Trophoblast cell (in vitro differentiated cells and primary cell): ENCODE results near the gene TMEM145.

Source experiments
- DNase-seq, 2 donors: peaks; one replicate each; pipeline ENCODE4 v3.0.0-alpha.2; 2016
- H2AFZ ChIP-seq: 2 replicates; pipeline ENCODE4 v1.6.1; 2013; ENCODE audit warnings: low read length, moderate library complexity, mild to moderate bottlenecking; ENCODE audit not compliant: insufficient read depth, poor library complexity
- H2AK5ac ChIP-seq: 2 replicates; pipeline ENCODE4 v1.6.1; 2013; ENCODE audit warnings: mild to moderate bottlenecking, low read length
- H2BK120ac ChIP-seq: 2 replicates; pipeline ENCODE4 v1.6.1; 2013; ENCODE audit warnings: low read length, mild to moderate bottlenecking, moderate library complexity; ENCODE audit not compliant: insufficient read depth, poor library complexity
- H2BK12ac ChIP-seq: 2 replicates; pipeline ENCODE4 v1.6.1; 2013; ENCODE audit warnings: mild to moderate bottlenecking, low read length, moderate library complexity
- H2BK5ac ChIP-seq: 2 replicates; pipeline ENCODE4 v1.6.1; 2013; ENCODE audit warnings: low read length, low read depth, moderate library complexity, mild to moderate bottlenecking; ENCODE audit not compliant: poor library complexity
- H3K14ac ChIP-seq: 2 replicates; pipeline ENCODE4 v1.6.1; 2013; ENCODE audit warnings: mild to moderate bottlenecking, low read length
- H3K18ac ChIP-seq: 2 replicates; pipeline ENCODE4 v1.6.1; 2013; ENCODE audit warnings: mild to moderate bottlenecking, low read length
- H3K23ac ChIP-seq: 2 replicates; pipeline ENCODE4 v1.6.1; 2013; ENCODE audit warnings: low read length
- H3K27ac ChIP-seq: 2 replicates; pipeline ENCODE4 v1.5.1; 2013; ENCODE audit warnings: low read depth, mild to moderate bottlenecking, inconsistent platforms, low read length, moderate library complexity
- H3K27me3 ChIP-seq: 2 replicates; pipeline ENCODE4 v1.6.1; 2013; ENCODE audit warnings: inconsistent platforms, mild to moderate bottlenecking, low read length, moderate library complexity; ENCODE audit not compliant: insufficient read depth
- H3K36me3 ChIP-seq, 2 experiments: 1 replicate in 1 of 2; 2 replicates in 1 of 2; pipeline ENCODE4 v1.6.1; 2013; ENCODE audit warnings: low read length in 2 of 2, mild to moderate bottlenecking in 2 of 2, moderate library complexity in 1 of 2; ENCODE audit not compliant: insufficient read depth in 2 of 2, control insufficient read depth in 1 of 2
- H3K4ac ChIP-seq: 2 replicates; pipeline ENCODE4 v1.6.1; 2013; ENCODE audit warnings: low read depth, mild to moderate bottlenecking, low read length, moderate library complexity
- H3K4me1 ChIP-seq, 2 experiments: 1 replicate in 1 of 2; 2 replicates in 1 of 2; pipeline ENCODE4 v1.6.1; 2013; ENCODE audit warnings: low read length in 2 of 2, mild to moderate bottlenecking in 2 of 2, moderate library complexity in 1 of 2; ENCODE audit not compliant: insufficient read depth in 2 of 2, control insufficient read depth in 1 of 2
- H3K4me2 ChIP-seq: 2 replicates; pipeline ENCODE4 v1.6.1; 2013; ENCODE audit warnings: inconsistent platforms, mild to moderate bottlenecking, low read length, moderate library complexity
- H3K4me3 ChIP-seq: 2 replicates; pipeline ENCODE4 v1.5.1; 2013; ENCODE audit warnings: mild to moderate bottlenecking, low read depth, low read length, inconsistent platforms
- H3K79me1 ChIP-seq: one replicate; pipeline ENCODE4 v1.6.1; 2013; ENCODE audit warnings: low read length
- H3K79me2 ChIP-seq: 2 replicates; pipeline ENCODE4 v1.6.1; 2013; ENCODE audit warnings: low read length, mild to moderate bottlenecking; ENCODE audit not compliant: control insufficient read depth, insufficient read depth, poor library complexity
- H3K9ac ChIP-seq: 2 replicates; pipeline ENCODE4 v1.6.1; 2013; ENCODE audit warnings: mild to moderate bottlenecking, low read length
- H3K9me3 ChIP-seq: 2 replicates; pipeline ENCODE4 v1.6.1; 2013; ENCODE audit warnings: low read depth, mild to moderate bottlenecking, control low read depth, inconsistent platforms, low read length; ENCODE audit not compliant: insufficient read depth
- H4K12ac ChIP-seq: 2 replicates; pipeline ENCODE4 v1.6.1; 2013; ENCODE audit warnings: low read depth, mild to moderate bottlenecking, low read length, moderate library complexity
- H4K8ac ChIP-seq: 2 replicates; pipeline ENCODE4 v1.6.1; 2013; ENCODE audit warnings: low read depth, mild to moderate bottlenecking, low read length, moderate library complexity
- H4K91ac ChIP-seq: one replicate; pipeline ENCODE4 v1.6.1; 2013; ENCODE audit warnings: low read depth, mild to moderate bottlenecking, low read length, moderate library complexity
- WGBS: extraction: QIAGEN DNeasy Blood & Tissue Kit; methylation state at CpG from one replicate; pipeline ENCODE4 v1.1.7; 2013; ENCODE audit warnings: missing lambda C conversion rate; ENCODE audit not compliant: insufficient read length, insufficient coverage; ENCODE audit errors: extremely low coverage; 5-methylcytosine and 5-hydroxymethylcytosine counted together

The TMEM145 gene

GRCh38 chr19:42278452-42279154 lies 34.5 kb upstream of the TMEM145 start:
- no peak overlapping the region for H3K4me2 ChIP-seq
- no peak for DNase-seq
- H4K91ac ChIP-seq: no peak overlapping the region

DNA sequence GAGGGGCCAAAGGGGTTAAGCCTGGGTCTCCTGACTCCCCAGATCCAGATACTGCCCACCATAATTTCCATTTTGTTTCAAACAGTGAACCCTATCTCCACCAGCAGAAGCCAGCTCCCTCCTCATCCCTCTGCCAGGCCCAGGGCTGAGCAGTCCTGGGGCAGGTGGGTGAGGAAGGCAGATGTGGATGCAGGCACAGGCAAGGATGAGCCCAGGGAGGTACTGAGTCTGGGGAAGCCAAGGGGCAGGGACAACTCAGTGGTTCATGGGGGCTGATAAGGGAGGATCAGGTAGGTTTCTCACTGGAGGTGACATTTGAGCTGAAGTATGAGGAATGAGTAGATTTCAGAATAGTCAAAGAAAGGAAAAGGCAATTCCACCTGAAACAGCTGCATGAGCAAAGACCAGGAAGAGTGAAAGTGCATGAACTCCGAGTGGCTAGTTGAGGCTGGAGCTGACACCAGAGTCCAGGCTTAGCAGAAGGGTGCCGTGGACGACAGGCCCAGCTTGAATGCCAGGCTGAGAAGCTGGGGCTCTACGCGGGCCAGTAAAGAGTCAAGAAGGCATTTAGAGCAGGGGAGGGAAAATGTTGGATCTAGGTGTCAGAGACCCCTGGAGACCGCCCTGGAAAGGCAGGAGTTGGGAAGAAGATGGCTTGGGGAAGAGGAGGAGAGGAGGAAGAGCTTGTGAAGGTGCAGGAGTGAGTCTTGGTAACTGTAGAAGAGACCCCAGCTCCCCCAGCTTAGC lies 33.8 kb upstream of the TMEM145 start:
- Histone ChIP-seq H3K23ac (no peak overlapping the region), H3K27me3 (no peaks in the 10 kb centered on the region), H3K18ac (peak overlapping the region; percentile 16), H3K4me3 (no peak overlapping the region), H2AFZ (peak overlapping the region; percentile 15), H2BK120ac (no peak overlapping the region), H3K4me1 (peaks cover 28 to 38% of the 10 kb centered on the region in 2 experiments), H3K36me3 (peaks cover 7 to 13% of the 10 kb centered on the region in 2 experiments), H3K14ac (peak overlapping the region; percentile 58), H3K9me3 (peaks cover 4% of the 10 kb centered on the region), H4K8ac (peak overlapping the region; percentile 27), H3K79me2 (peaks cover 3% of the 10 kb centered on the region), H3K27ac (peak overlapping the region; percentile 78), H3K4ac (peak overlapping the region; percentile 10), H3K4me2 (peak overlapping the region; percentile 94), H4K12ac (peak overlapping the region; percentile 3), H3K79me1 (peaks cover 29% of the 10 kb centered on the region), H2AK5ac (no peak overlapping the region), H4K91ac (no peak overlapping the region), H2BK5ac (no peak overlapping the region), H3K9ac (peak overlapping the region; percentile 8), H2BK12ac (peak overlapping the region; percentile 51)
- WGBS: no CpG with 5 or more reads among the region's 6 CpGs
- no peak for DNase-seq

More at GRCh38 chr19:42278452-42279154, 34.5 kb upstream of the TMEM145 start:
- no peak overlapping the region for H2AFZ ChIP-seq
- H2BK12ac ChIP-seq: no peak overlapping the region
- H3K36me3 ChIP-seq: peaks cover 15 to 20% of the 10 kb centered on the region in 2 experiments
- no peak overlapping the region for H3K14ac ChIP-seq
- no peak overlapping the region for H3K23ac ChIP-seq
- no peaks in the 10 kb centered on the region for H3K27me3 ChIP-seq
- H3K18ac ChIP-seq: no peak overlapping the region
- no peak overlapping the region for H2BK5ac ChIP-seq
- peaks cover 3% of the 10 kb centered on the region for H3K79me2 ChIP-seq
- no peak overlapping the region for H2AK5ac ChIP-seq
- no peak overlapping the region for H4K8ac ChIP-seq
- no peak overlapping the region for H3K4me3 ChIP-seq
- H3K9me3 ChIP-seq: peaks cover 4% of the 10 kb centered on the region
- H4K12ac ChIP-seq: no peak overlapping the region
- no CpG with 5 or more reads among the region's 5 CpGs for WGBS
- peaks cover 27% of the 10 kb centered on the region for H3K79me1 ChIP-seq
- H3K9ac ChIP-seq: no peak overlapping the region
- H2BK120ac ChIP-seq: no peak overlapping the region
- H3K27ac ChIP-seq: no peak overlapping the region
- peaks cover 28 to 38% of the 10 kb centered on the region in 2 experiments for H3K4me1 ChIP-seq
- H3K4ac ChIP-seq: no peak overlapping the region

- peak overlapping the region; percentile 94 for H3K4me2 ChIP-seq
- H2AK5ac ChIP-seq: peak overlapping the region; percentile 66
- peak overlapping the region; percentile 82 for H2BK120ac ChIP-seq
- peak overlapping the region; percentile 78 for H3K4me3 ChIP-seq
- peaks cover 4% of the 10 kb centered on the region for H3K9me3 ChIP-seq
- DNase-seq: peak; percentile 52 to 66
- peaks cover 2 to 6% of the 10 kb centered on the region in 2 experiments for H3K36me3 ChIP-seq
- H2BK12ac ChIP-seq: peak overlapping the region; percentile 72
- H4K8ac ChIP-seq: peak overlapping the region; percentile 91
- H4K12ac ChIP-seq: peak overlapping the region; percentile 59
- H4K91ac ChIP-seq: peak overlapping the region; percentile 87
- peak overlapping the region; percentile 95 for H3K18ac ChIP-seq
- no CpG with 5 or more reads among the region's 89 CpGs for WGBS
- peak overlapping the region; percentile 70 for H3K4ac ChIP-seq
- peaks cover 33 to 43% of the 10 kb centered on the region in 2 experiments for H3K4me1 ChIP-seq
- peaks cover 10% of the 10 kb centered on the region for H3K79me2 ChIP-seq
- peak overlapping the region; percentile 60 for H2BK5ac ChIP-seq
- peak overlapping the region; percentile 91 for H3K14ac ChIP-seq
- H2AFZ ChIP-seq: peak overlapping the region; percentile 28
- peaks cover 34% of the 10 kb centered on the region for H3K79me1 ChIP-seq
- H3K27ac ChIP-seq: peak overlapping the region; percentile 91
- peak overlapping the region; percentile 80 for H3K9ac ChIP-seq
- H3K23ac ChIP-seq: no peak overlapping the region
- no peaks in the 10 kb centered on the region for H3K27me3 ChIP-seq
These were observed 33.0 kb upstream of the TMEM145 start for GRCh38 chr19:42279902-42280814.

DNA sequence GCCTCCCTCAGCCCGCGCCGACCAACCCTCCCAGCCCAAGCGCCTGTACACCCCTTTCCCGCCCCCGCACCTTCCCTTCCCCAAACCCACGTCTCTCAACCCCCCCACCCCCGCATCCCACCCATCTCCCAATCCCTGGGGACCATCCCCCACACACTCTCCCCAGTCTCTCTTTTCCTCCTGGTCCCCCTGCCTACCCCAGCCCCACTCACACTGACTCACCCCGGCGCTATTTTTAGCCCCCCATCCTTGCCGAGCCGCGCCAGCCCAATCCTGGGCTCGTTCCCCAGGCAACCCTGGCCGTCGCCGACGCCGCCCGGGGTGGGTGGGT lies 32.3 kb upstream of the TMEM145 start:
- no peak for DNase-seq
- no CpG with 5 or more reads among the region's 20 CpGs for WGBS
- H3K36me3 ChIP-seq: peaks cover 0 to 4% of the 10 kb centered on the region in 2 experiments
- peak overlapping the region; percentile 68 for H3K9ac ChIP-seq
- peaks cover 39 to 49% of the 10 kb centered on the region in 2 experiments for H3K4me1 ChIP-seq
- H3K18ac ChIP-seq: peak overlapping the region; percentile 95
- peak overlapping the region; percentile 87 for H4K91ac ChIP-seq
- peak overlapping the region; percentile 78 for H3K4me3 ChIP-seq
- H2BK120ac ChIP-seq: peak overlapping the region; percentile 82
- peak overlapping the region; percentile 21 for H4K12ac ChIP-seq
- peaks cover 4% of the 10 kb centered on the region for H3K9me3 ChIP-seq
- peak overlapping the region; percentile 66 for H2AK5ac ChIP-seq
- H2AFZ ChIP-seq: peak overlapping the region; percentile 28
- peaks cover 34% of the 10 kb centered on the region for H3K79me1 ChIP-seq
- no peak overlapping the region for H2BK12ac ChIP-seq
- H3K14ac ChIP-seq: peak overlapping the region; percentile 91
- H3K4me2 ChIP-seq: peak overlapping the region; percentile 94
- H3K4ac ChIP-seq: peak overlapping the region; percentile 50
- peak overlapping the region; percentile 91 for H4K8ac ChIP-seq
- H3K23ac ChIP-seq: no peak overlapping the region
- no peaks in the 10 kb centered on the region for H3K27me3 ChIP-seq
- H3K79me2 ChIP-seq: peaks cover 11% of the 10 kb centered on the region
- peak overlapping the region; percentile 60 for H2BK5ac ChIP-seq
- peak overlapping the region; percentile 91 for H3K27ac ChIP-seq
